Right lobe of liver (tissue), 6 donors: ENCODE measurements around the gene ACO1. TPM values are rescaled to one million over a fixed set of nuclear protein-coding genes. Genes with fewer than 3 reads are reported as not detected.
A peak's percentile ranks its signal among the peaks of the same experiment; 100 is the strongest.

Experiments used
- ATAC-seq, 4 donors: fragments of 200-7000 bp; cut with Tn5 transposase; one replicate each; pipeline ENCODE4 v1.9.1; 2020; ENCODE audit warnings: mild to moderate bottlenecking in 4 of 4, moderate library complexity in 4 of 4
- DNase-seq, 3 donors: peaks; one replicate each; pipeline ENCODE4 v3.0.0-alpha.2; 2020
- H3K27ac ChIP-seq, 3 donors: fragments of 200-600 bp; one replicate each; pipeline ENCODE4 v1.8.0; 2022
- H3K27me3 ChIP-seq, 2 donors: fragments of 200-600 bp; one replicate each; pipeline ENCODE4 v1.8.0; 2022
- H3K36me3 ChIP-seq, 4 donors: fragments of 200-600 bp; sonication (generic) in 1 of 4; one replicate each; pipeline versions ENCODE4 v1.5.1 to v1.8.0; 2017 to 2022; ENCODE audit warnings: control low read depth in 1 of 4
- H3K4me1 ChIP-seq, 4 donors: fragments of 200-600 bp; sonication (generic) in 1 of 4; one replicate each; pipeline versions ENCODE4 v1.5.1 to v1.8.0; 2017 to 2022; ENCODE audit warnings: control low read depth in 1 of 4
- H3K4me3 ChIP-seq, 3 donors: fragments of 200-600 bp; one replicate each; pipeline ENCODE4 v1.8.0; 2022
- H3K9me3 ChIP-seq, 4 donors: fragments of 200-600 bp; sonication (generic) in 1 of 4; one replicate each; pipeline versions ENCODE4 v1.5.1 to v1.8.0; 2017 to 2022; ENCODE audit warnings: control low read depth in 1 of 4
- CTCF ChIP-seq, 4 donors: fragments of 200-600 bp in 3 of 4; fragments of 450-650 bp in 1 of 4; IDR thresholded peaks; one replicate each; pipeline versions ENCODE4 v1.5.1 to v1.8.0; 2016 to 2022; ENCODE audit warnings: antibody characterized with exemption in 4 of 4, mild to moderate bottlenecking in 2 of 4
- POLR2A ChIP-seq: fragments of 450-650 bp; IDR thresholded peaks from one replicate; pipeline ENCODE4 v1.6.1; 2017; ENCODE audit warnings: antibody characterized with exemption, mild to moderate bottlenecking
- WGBS: methylation state at CpG from one replicate; pipeline ENCODE4 v1.1.6; 2018; ENCODE audit warnings: low coverage, low lambda C conversion rate; ENCODE audit not compliant: insufficient coverage; ENCODE audit errors: missing lambda C conversion rate; 5-methylcytosine and 5-hydroxymethylcytosine counted together
- intact Hi-C, 2 donors: fragments of 100-400 bp; cut with DNase I; formaldehyde crosslinking; loops; one replicate each; pipeline versions ENCODE4 v1.11.2 to v1.14.1; 2022
- total RNA-seq, 6 experiments: library from RNA; depleted of rRNA in 2 of 6; stranded (reverse); fragments of >200 nt in 2 of 6; fragmentation: NEBNext Ultra II Directional in 3 of 6; extraction: Animal tissue kit (Norgen Biotek cat#: 25700) in 3 of 6; gene quantifications; one replicate each; pipeline versions ENCODE4 v1.1.0 to v1.2.4, GENCODE V29; 2016 to 2023
- donor health status: DM: no; HTN: yes; CAD: no.
- donor health status: DM: no; HTN: no; CAD: no.
- donor health status: DM: no; HTN: no; CAD: no.
- donor health status: DM: no; HTN: yes; CAD: no.
- donor health status: DM: no; HTN: yes; CAD: no.

ACO1 gene
- total RNA-seq, 6 experiments from 2014 or later: 75.4 to 108 (median 98.1) TPM

GRCh38 chr9:32384002-32384363 lies 460 bp upstream of the ACO1 start:
- intact Hi-C loops: no loop called here
- Histone ChIP-seq H3K4me3 (peak overlapping the region; percentile 71 to 92 (median 72)), H3K27me3 (no peaks in the 10 kb centered on the region), H3K9me3 (no peaks in the 10 kb centered on the region), H3K27ac (peak overlapping the region; percentile 89 to 94 (median 91)), H3K4me1 (peaks cover 0 to 42% (median 22%) of the 10 kb centered on the region in 4 donors), H3K36me3 (no peaks in the 10 kb centered on the region)
- DNase-seq (no peak), ATAC-seq (peak in 3 of 4 donors; percentile 15 to 50 (median 15))
- WGBS: 6% methylated on average over 10 of the region's 13 CpGs
- TF ChIP-seq POLR2A: no peak
- TF ChIP-seq CTCF (IDR thresholded peaks at IDR 0.05): no peak

GRCh38 chr9:32385152-32385884 lies 875 bp downstream of the ACO1 start:
- intact Hi-C loops: loop anchor here in 1 of 2 donors (5.0 kb wide), 1 partner anchor 37 kb away; no protein-coding TSS in a partner anchor
- DNase-seq (no peak), ATAC-seq (no peak)
- Histone ChIP-seq H3K4me1 (peaks cover 0 to 46% (median 19%) of the 10 kb centered on the region in 4 donors), H3K36me3 (no peaks in the 10 kb centered on the region), H3K4me3 (peak overlapping the region; percentile 71 to 92 (median 72)), H3K27ac (peak overlapping the region; percentile 89 to 94 (median 91)), H3K27me3 (no peaks in the 10 kb centered on the region), H3K9me3 (no peaks in the 10 kb centered on the region)
- no peak for TF ChIP-seq POLR2A
- WGBS: 21% methylated on average over 2 of the region's 2 CpGs

GRCh38 chr9:32385885-32386283 lies 1.4 kb downstream of the ACO1 start:
- intact Hi-C loops: loop anchor here in 1 of 2 donors (5.0 kb wide), 1 partner anchor 36 kb away; no protein-coding TSS in a partner anchor
- peak overlapping the region in 2 of 3 donors; percentile 71 to 72 for H3K4me3 ChIP-seq
- peaks cover 0 to 46% (median 19%) of the 10 kb centered on the region in 4 donors for H3K4me1 ChIP-seq
- ATAC-seq (peak in 2 of 4 donors; percentile 4 to 23), DNase-seq (peak in 2 of 3 donors; percentile 60 to 85)
- no peaks in the 10 kb centered on the region for H3K9me3 ChIP-seq
- 48% methylated on average over 3 of the region's 3 CpGs for WGBS
- no peaks in the 10 kb centered on the region for H3K27me3 ChIP-seq
- TF ChIP-seq POLR2A: no peak
- TF ChIP-seq CTCF (IDR thresholded peaks at IDR 0.05): no peak
- peak overlapping the region in 2 of 3 donors; percentile 89 to 94 for H3K27ac ChIP-seq
- no peaks in the 10 kb centered on the region for H3K36me3 ChIP-seq

- DNase-seq (no peak), ATAC-seq (no peak)
- Histone ChIP-seq H3K4me1 (peaks cover 0 to 46% (median 19%) of the 10 kb centered on the region in 4 donors), H3K27ac (peak overlapping the region in 1 of 3 donors; percentile 9), H3K4me3 (no peak overlapping the region), H3K27me3 (no peaks in the 10 kb centered on the region), H3K36me3 (no peaks in the 10 kb centered on the region), H3K9me3 (no peaks in the 10 kb centered on the region)
- TF ChIP-seq CTCF (IDR thresholded peaks at IDR 0.05) (no peak), POLR2A (no peak)
- intact Hi-C loops: loop anchor here in 1 of 2 donors (5.0 kb wide), 1 partner anchor 35 kb away; no protein-coding TSS in a partner anchor
- WGBS: no CpG with 5 or more reads among the region's 1 CpG
Observed at GRCh38 chr9:32387256-32387655, 2.8 kb downstream of the ACO1 start.

GRCh38 chr9:32389365-32389764 lies 4.9 kb downstream of the ACO1 start:
- no peak for TF ChIP-seq CTCF (IDR thresholded peaks at IDR 0.05)
- Histone ChIP-seq H3K36me3 (no peaks in the 10 kb centered on the region), H3K9me3 (no peaks in the 10 kb centered on the region), H3K27me3 (no peaks in the 10 kb centered on the region), H3K27ac (no peak overlapping the region), H3K4me1 (peaks cover 0 to 41% (median 11%) of the 10 kb centered on the region in 4 donors), H3K4me3 (no peak overlapping the region)
- intact Hi-C loops: loop anchor here in 1 of 2 donors (5.0 kb wide), 1 partner anchor 33 kb away; no protein-coding TSS in a partner anchor
- ATAC-seq (no peak), DNase-seq (no peak)
- WGBS: 79% methylated on average over 4 of the region's 6 CpGs
